ENCODE measurements around the gene VPREB1.

- TF ChIP-seq CTCF (IDR thresholded peaks at IDR 0.05), result no peak
- TF ChIP-seq POLR2AphosphoS5 (IDR thresholded peaks at IDR 0.05), result no peak
- no peak for TF ChIP-seq POLR2A (IDR thresholded peaks at IDR 0.05)
These were observed 42.6 kb upstream of the VPREB1 start for GRCh38 chr22:22201930-22202343.
